Epidermal melanocyte (primary cell): ENCODE measurements around the gene CDC42EP1.
"Not testable (repeated sequence)": the region's sequence is repeated elsewhere in the genome, so short reads cannot be mapped to it uniquely, and the experiment has no call there.

Source experiments
- DNase-seq: peaks from one replicate; pipeline ENCODE4 v3.0.0; 2011; ENCODE audit warnings: low spot score; ENCODE audit not compliant: insufficient read length

The CDC42EP1 gene

GRCh38 chr22:37609240-37610152 lies 49.2 kb downstream of the CDC42EP1 start:
- DNase-seq, result no peak

DNA sequence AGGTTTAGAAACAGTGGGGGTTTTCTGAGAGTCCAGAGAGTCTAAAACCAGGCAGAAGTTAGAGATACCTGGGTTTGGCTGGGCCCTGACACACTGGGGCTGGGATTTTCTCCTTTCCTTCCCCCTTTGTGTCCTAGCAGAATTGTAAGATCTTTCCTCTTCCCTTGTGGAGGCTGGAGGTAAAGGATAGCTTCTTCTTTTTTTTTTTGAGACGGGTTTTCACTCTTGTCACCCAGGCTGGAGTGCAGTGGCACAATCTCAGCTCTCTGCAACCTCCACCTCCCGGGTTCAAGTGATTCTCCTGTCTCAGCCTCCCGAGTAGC lies 49.8 kb downstream of the CDC42EP1 start:
- not testable (repeated sequence) for DNase-seq

DNA sequence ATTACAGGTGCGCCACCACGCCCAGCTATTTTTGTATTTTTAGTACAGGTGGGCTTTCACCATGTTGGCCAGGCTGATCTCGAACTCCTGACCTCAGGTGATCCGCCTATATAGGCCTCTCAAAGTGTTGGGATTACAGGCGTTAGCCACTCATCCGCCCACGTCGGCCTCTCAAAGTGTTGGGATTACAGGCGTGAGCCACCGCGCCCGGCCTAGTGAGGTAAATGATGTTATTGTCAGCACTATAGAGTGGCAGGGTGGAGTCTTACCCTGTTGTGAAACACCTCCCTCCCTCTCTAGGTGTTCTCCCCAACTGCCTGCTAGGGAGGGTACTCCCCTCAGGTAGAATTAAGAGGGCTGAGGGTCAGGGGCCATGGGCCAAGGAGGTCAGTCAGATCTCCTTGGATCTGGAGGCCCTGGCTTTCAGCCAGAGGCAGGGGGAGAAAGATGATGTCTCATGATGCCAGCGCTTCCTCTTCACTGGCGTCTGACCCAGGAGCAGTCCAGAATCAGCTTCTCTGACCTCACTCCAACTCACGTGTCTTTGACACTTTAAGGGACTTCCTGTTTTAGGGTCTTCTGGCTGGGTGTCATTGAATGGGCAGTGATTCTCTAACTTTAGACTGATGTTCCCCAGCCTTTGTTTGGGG lies 50.3 kb downstream of the CDC42EP1 start:
- DNase-seq, result no peak

GRCh38 chr22:37611207-37611606 lies 50.9 kb downstream of the CDC42EP1 start:
- no peak for DNase-seq

GRCh38 chr22:37616201-37617083 lies 56.2 kb downstream of the CDC42EP1 start:
- DNase-seq, result no peak

- DNase-seq, result no peak
These were observed 57.2 kb downstream of the CDC42EP1 start for GRCh38 chr22:37617431-37617830.

DNA sequence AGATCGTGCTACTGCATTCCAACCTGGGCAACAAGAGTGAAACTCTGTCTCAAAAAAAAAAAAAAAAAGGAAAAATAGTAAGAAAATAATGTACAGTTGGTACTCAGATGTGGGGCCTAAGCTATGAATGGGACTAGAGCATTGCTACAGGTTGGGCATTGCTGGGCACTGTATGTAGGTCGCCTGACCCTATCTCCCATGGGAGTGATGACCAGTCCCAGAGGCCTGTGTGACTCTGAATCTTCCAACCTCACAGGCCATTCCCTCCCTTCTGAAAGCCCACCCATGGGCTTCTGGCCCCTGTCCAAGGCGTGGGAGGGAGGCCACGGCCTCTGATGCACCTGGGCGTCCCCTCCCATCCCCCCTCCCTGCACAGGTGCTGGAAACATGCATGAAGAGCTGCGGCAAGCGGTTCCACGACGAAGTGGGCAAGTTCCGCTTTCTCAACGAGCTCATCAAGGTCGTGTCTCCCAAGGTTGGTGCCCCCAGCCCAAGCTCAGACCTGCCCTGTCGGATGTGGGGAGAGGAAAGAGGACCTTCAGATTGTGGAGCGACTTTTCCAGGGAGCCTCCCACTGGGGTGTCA lies 57.9 kb downstream of the CDC42EP1 start:
- DNase-seq, result no peak

DNA sequence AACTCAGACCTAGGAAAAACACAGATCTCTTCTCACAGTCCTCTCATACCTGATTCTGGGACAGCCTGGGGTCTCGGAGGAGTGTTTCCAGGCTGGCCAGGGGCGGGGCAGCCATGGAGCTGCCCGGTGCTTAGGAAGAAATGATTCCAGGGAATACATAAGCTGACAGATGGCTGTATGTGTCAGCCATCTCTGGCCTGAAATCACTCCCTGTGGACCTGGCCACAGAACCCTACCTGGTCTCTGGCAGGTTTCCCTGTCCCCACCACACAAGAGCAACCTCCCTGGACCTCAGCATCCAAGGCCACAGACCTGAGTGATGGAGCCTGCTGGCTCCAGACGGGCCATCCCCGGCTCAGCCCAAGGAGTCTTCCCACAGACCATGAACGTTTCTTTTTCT lies 58.4 kb downstream of the CDC42EP1 start:
- DNase-seq, result no peak
